Measurements from ENCODE around the gene DLGAP1.

DNA sequence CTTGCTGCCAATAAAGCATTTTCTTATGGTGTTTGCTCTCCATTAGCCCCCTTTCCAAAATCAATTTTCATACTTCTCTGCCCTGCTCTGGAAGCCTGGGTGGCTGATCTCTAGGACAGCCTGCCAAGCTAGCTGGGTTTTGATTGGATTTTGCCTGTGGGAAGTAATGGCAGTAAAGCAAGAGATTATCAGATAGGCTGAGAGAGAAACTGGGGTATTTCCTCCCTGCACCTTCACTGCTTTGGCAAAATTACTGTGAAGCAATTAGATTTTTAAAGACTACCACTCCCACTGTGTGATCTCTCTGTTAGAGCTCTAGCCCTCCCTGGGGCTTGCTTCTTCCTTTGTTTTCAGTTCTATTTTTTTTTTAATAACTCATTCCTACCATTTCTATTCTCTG, 223.8 kb downstream of the DLGAP1 start:
- TF ChIP-seq POLR2A (IDR thresholded peaks at IDR 0.05; ENCODE audit: insufficient read depth in 1 of 2, low read depth in 2 of 2, low read length in 2 of 2) (no peak), CBX1 (IDR thresholded peaks at IDR 0.05; ENCODE audit: low read depth) (no peak), HMG20B (CRISPR knock-in tag; conservative IDR thresholded peaks at IDR 0.05) (no peak)
- TF ChIP-seq, protein P1, sequence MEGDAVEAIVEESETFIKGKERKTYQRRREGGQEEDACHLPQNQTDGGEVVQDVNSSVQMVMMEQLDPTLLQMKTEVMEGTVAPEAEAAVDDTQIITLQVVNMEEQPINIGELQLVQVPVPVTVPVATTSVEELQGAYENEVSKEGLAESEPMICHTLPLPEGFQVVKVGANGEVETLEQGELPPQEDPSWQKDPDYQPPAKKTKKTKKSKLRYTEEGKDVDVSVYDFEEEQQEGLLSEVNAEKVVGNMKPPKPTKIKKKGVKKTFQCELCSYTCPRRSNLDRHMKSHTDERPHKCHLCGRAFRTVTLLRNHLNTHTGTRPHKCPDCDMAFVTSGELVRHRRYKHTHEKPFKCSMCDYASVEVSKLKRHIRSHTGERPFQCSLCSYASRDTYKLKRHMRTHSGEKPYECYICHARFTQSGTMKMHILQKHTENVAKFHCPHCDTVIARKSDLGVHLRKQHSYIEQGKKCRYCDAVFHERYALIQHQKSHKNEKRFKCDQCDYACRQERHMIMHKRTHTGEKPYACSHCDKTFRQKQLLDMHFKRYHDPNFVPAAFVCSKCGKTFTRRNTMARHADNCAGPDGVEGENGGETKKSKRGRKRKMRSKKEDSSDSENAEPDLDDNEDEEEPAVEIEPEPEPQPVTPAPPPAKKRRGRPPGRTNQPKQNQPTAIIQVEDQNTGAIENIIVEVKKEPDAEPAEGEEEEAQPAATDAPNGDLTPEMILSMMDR (CRISPR knock-in tag; IDR thresholded peaks at IDR 0.05): no peak
- TF ChIP-seq, protein P2, sequence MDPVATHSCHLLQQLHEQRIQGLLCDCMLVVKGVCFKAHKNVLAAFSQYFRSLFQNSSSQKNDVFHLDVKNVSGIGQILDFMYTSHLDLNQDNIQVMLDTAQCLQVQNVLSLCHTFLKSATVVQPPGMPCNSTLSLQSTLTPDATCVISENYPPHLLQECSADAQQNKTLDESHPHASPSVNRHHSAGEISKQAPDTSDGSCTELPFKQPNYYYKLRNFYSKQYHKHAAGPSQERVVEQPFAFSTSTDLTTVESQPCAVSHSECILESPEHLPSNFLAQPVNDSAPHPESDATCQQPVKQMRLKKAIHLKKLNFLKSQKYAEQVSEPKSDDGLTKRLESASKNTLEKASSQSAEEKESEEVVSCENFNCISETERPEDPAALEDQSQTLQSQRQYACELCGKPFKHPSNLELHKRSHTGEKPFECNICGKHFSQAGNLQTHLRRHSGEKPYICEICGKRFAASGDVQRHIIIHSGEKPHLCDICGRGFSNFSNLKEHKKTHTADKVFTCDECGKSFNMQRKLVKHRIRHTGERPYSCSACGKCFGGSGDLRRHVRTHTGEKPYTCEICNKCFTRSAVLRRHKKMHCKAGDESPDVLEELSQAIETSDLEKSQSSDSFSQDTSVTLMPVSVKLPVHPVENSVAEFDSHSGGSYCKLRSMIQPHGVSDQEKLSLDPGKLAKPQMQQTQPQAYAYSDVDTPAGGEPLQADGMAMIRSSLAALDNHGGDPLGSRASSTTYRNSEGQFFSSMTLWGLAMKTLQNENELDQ (CRISPR knock-in tag; IDR thresholded peaks at IDR 0.05; ENCODE audit: borderline replicate concordance): no peak

Data from HepG2 (cell line).